ENCODE data around the gene PTPRD.

GRCh38 chr9:9504869-9505268, 1107.9 kb downstream of the PTPRD start:
- no peak for TF ChIP-seq CTCF (conservative IDR thresholded peaks at IDR 0.05; ENCODE audit: low read length)
- no peak for TF ChIP-seq EZH2phosphoT487 (IDR thresholded peaks at IDR 0.05; ENCODE audit: borderline replicate concordance)

Measured in Loucy (cell line).